Cardiac muscle cell (in vitro differentiated cells and primary cell): ENCODE measurements around the gene TP53I3. TPM values are rescaled to one million over a fixed set of nuclear protein-coding genes. Genes with fewer than 3 reads are reported as not detected.
A peak's percentile ranks its signal among the peaks of the same experiment; 100 is the strongest.

Experiments
- DNase-seq, 2 donors: peaks; one replicate each; pipeline versions ENCODE4 v3.0.0 to v3.0.0-alpha.2; 2010 to 2017; ENCODE audit warnings: low read depth in 1 of 2, low spot score in 1 of 2
- H3K27ac ChIP-seq: fragments of 200-600 bp; sonication (generic); 2 replicates; pipeline ENCODE4 v1.5.1; 2016
- H3K27me3 ChIP-seq: fragments of 200-600 bp; sonication (generic); 2 replicates; pipeline ENCODE4 v1.6.0; 2016; ENCODE audit warnings: control low read depth
- H3K36me3 ChIP-seq: fragments of 200-600 bp; sonication (generic); 2 replicates; pipeline ENCODE4 v1.5.1; 2016; ENCODE audit warnings: control low read depth
- H3K4me1 ChIP-seq: fragments of 200-600 bp; sonication (generic); 2 replicates; pipeline ENCODE4 v1.8.1; 2017; ENCODE audit warnings: low read depth, mild to moderate bottlenecking, mixed run types
- H3K4me3 ChIP-seq: fragments of 200-600 bp; sonication (generic); 2 replicates; pipeline ENCODE4 v1.5.1; 2016; ENCODE audit warnings: mild to moderate bottlenecking
- H3K9me3 ChIP-seq: fragments of 200-600 bp; sonication (generic); 2 replicates; pipeline ENCODE4 v1.5.1; 2017; ENCODE audit warnings: low read depth, mild to moderate bottlenecking, control low read depth
- CTCF ChIP-seq: IDR thresholded peaks from 2 replicates; pipeline ENCODE4 v1.5.1; 2012; ENCODE audit warnings: low read depth, mild to moderate bottlenecking, low read length
- polyA plus RNA-seq: library from polyadenylated mRNA; unstranded; fragments of >200 nt; fragmentation: Nextera tagmentation; extraction: Ambion mirVana; gene quantifications from 2 replicates; pipeline ENCODE4 v1.2.1, GENCODE V29; 2016
- total RNA-seq: library from RNA; depleted of rRNA; stranded (reverse); fragments of >200 nt; gene quantifications from 2 replicates; pipeline ENCODE4 v1.2.3, GENCODE V29; 2016

The TP53I3 gene
- total and polyA plus RNA-seq, 2 experiments from 2014 or later = 25.4 to 70.2 TPM

- Histone ChIP-seq H3K4me3 (no peak overlapping the region), H3K36me3 (no peaks in the 10 kb centered on the region), H3K4me1 (no peaks in the 10 kb centered on the region), H3K27me3 (no peaks in the 10 kb centered on the region), H3K9me3 (no peaks in the 10 kb centered on the region), H3K27ac (no peak overlapping the region)
- no peak for DNase-seq
- no peak for TF ChIP-seq CTCF
Observed at GRCh38 chr2:24088821-24089359, 4.3 kb upstream of the TP53I3 start.

GRCh38 chr2:24087032-24087431, 2.4 kb upstream of the TP53I3 start:
- Histone ChIP-seq H3K4me1 (peaks cover 4% of the 10 kb centered on the region), H3K27ac (no peak overlapping the region), H3K36me3 (peaks cover 3% of the 10 kb centered on the region), H3K4me3 (no peak overlapping the region), H3K27me3 (no peaks in the 10 kb centered on the region), H3K9me3 (no peaks in the 10 kb centered on the region)
- no peak for DNase-seq
- TF ChIP-seq CTCF = no peak

GRCh38 chr2:24086241-24086640, 1.6 kb upstream of the TP53I3 start:
- no peak for DNase-seq
- Histone ChIP-seq H3K27ac (no peak overlapping the region), H3K4me1 (peaks cover 4% of the 10 kb centered on the region), H3K27me3 (no peaks in the 10 kb centered on the region), H3K4me3 (no peak overlapping the region), H3K36me3 (peaks cover 3% of the 10 kb centered on the region), H3K9me3 (no peaks in the 10 kb centered on the region)
- TF ChIP-seq CTCF = no peak

DNA sequence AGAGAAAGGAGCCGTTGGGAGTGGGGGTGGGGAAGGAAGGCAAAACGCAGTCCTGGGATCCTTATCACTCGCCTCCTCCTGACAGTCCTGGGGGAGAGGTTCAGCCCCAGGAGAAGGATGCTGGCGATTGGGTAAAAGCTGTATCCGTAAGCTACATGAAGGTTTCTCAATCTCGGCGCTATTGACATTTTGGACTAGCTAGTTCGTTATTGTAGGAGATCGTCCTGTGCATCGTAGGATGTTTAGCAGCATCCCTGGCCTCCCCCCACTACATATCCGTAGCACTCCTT, 511 bp upstream of the TP53I3 start:
- peaks cover 3% of the 10 kb centered on the region for H3K36me3 ChIP-seq
- peak overlapping the region; percentile 84 for H3K27ac ChIP-seq
- peaks cover 4% of the 10 kb centered on the region for H3K4me1 ChIP-seq
- peak overlapping the region; percentile 45 for H3K4me3 ChIP-seq
- DNase-seq = no peak
- H3K9me3 ChIP-seq = no peaks in the 10 kb centered on the region
- no peak for TF ChIP-seq CTCF
- no peaks in the 10 kb centered on the region for H3K27me3 ChIP-seq

DNA sequence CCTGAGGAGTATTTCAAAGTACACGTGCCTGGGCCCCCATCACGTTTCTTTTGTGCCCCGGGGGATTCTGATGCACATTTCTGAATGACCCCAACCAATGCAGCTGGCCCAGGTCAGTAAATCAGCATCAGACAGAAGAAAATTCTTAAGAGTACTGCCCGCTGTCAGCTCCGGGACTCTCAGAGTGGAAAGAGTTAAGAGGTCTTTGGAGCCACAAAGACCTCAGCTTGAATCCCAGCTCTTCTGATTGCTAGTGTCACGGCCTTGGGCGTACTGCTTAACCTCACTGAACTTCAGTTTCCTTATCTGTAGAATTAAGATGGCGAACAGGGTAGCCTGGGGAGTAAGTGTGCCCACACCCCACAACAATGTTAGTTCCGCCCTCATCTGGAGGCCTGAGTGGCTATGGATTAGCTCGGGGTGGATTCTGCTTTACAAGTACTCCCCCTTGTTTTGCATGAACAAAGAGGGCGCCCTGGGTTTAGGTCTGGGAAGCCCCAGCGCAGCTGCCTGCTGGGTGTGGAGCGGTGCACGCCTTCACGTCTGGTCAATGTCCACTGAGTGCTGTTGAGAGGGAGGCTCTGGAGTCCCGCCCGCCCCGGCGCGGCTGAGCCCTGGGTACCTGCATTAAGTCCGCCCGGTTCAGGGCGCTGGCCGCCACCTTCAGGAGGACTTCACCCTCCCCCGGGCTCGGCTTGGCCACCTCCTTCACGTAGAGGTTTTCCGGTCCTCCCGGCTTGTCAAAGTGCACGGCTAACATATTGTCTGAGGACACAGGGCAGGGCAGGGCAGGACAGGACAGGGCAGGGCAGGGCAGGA, 858 bp downstream of the TP53I3 start:
- H3K27ac ChIP-seq = peak overlapping the region; percentile 84
- peaks cover 3% of the 10 kb centered on the region for H3K36me3 ChIP-seq
- no peaks in the 10 kb centered on the region for H3K27me3 ChIP-seq
- no peak for TF ChIP-seq CTCF
- DNase-seq = peak; percentile 87 to 95
- H3K9me3 ChIP-seq = no peaks in the 10 kb centered on the region
- peaks cover 4% of the 10 kb centered on the region for H3K4me1 ChIP-seq
- peak overlapping the region; percentile 45 for H3K4me3 ChIP-seq
